Heart left ventricle (tissue), 13 donors: Measurements from ENCODE around the gene LRIG1.

Source experiments
- POLR2A ChIP-seq, 2 donors: fragments of 450-650 bp; IDR thresholded peaks; one replicate each; pipeline ENCODE4 v1.6.1; 2017; ENCODE audit warnings: antibody characterized with exemption in 2 of 2, mild to moderate bottlenecking in 2 of 2, moderate library complexity in 2 of 2
- TF ChIP-seq, protein P1 (sequence below), 12 donors: fragments of 200-600 bp; sonication (generic) in 4 of 12; IDR thresholded peaks; one replicate each; pipeline versions ENCODE4 v1.5.0 to v1.8.0; 2018 to 2022; ENCODE audit warnings: antibody characterized with exemption in 12 of 12, mild to moderate bottlenecking in 5 of 12
- donor health status: ischemic (EF 13 %, LVEDD 7.1; RV severe dilation, severe dysfunction).
- donor health status: DM: no; HTN: yes; CAD: no.
- donor health status: DM: no; HTN: no; CAD: no.
- donor health status: ischemic (EF 25% LVEDD 6.9; RV normal size, moderate dysfunction).
- donor health status: ischemic (EF 25% LVEDD 5.7; RV mildly dilated, moderate dysfunction).
- donor health status: ischemic (EF 35%, LVEDD 5.7; RV mildly dilated, moderate dysfunction).
- donor health status: nonischemic (EF 11% LVEDD 7.7; RV severe dilation, severe dysfunction).
- donor health status: DM: yes; HTN: yes; CAD: no.
- donor health status: PGD.
- donor health status: ischemic (EF 29% LVEDD 5.4; RV normal size, mild dysfunction).
- donor health status: nonischemic (EF 23%, LVEDD 6.1; RV moderate dilation, normal function).

DNA sequence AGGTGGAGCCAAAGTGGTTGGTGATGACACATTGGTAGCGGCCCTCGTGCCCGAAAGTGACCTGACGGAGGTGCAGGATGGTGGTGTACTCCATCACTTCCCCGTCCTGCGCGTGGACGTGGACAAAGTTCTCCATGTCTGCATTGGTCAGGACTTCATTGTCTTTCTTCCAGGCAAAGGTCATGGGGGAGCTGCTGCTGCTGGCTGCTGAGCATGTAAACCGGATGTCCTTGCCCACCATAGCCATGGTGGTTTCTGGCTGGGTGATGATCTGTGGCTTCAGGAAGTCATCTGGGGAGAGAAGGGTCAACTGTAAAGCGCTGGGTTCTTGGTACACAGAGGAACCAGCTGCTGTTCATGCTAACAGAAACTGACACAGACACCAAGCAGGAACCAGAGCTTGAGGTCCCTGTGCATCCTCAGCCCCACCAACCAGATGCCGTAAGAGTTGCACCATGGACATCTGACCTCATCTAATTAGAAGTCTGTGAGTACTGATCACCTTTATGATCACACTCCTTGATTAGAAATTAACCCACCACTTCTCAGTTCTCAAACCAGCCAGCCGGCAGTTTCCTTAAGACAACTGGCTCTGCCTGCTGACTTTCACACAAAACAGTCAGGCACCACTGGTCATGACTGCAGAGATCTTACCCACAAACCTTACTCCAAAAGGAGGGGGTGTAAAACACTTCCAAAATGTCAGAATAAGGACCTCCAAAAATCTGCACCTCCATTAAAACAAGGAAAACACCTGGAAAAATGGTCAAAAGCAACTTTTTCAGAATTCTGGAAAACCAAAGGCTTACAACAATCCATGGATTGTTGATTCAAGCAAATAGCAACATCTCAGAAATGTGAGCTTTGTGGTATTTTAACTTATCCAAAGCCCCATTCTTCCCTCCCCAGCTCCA lies 114.6 kb downstream of the LRIG1 start:
- TF ChIP-seq, protein P1, sequence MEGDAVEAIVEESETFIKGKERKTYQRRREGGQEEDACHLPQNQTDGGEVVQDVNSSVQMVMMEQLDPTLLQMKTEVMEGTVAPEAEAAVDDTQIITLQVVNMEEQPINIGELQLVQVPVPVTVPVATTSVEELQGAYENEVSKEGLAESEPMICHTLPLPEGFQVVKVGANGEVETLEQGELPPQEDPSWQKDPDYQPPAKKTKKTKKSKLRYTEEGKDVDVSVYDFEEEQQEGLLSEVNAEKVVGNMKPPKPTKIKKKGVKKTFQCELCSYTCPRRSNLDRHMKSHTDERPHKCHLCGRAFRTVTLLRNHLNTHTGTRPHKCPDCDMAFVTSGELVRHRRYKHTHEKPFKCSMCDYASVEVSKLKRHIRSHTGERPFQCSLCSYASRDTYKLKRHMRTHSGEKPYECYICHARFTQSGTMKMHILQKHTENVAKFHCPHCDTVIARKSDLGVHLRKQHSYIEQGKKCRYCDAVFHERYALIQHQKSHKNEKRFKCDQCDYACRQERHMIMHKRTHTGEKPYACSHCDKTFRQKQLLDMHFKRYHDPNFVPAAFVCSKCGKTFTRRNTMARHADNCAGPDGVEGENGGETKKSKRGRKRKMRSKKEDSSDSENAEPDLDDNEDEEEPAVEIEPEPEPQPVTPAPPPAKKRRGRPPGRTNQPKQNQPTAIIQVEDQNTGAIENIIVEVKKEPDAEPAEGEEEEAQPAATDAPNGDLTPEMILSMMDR (IDR thresholded peaks at IDR 0.05), result no peak
- no peak for TF ChIP-seq POLR2A (IDR thresholded peaks at IDR 0.05)
